ENCODE measurements around the gene ERCC4.
"Not testable (repeated sequence)": the region's sequence is repeated elsewhere in the genome, so short reads cannot be mapped to it uniquely, and the experiment has no call there.

The ERCC4 gene

GRCh38 chr16:13886608-13887007, 33.3 kb upstream of the ERCC4 start:
- DNase-seq (ENCODE audit: low read depth) = no peak
- no peak for TF ChIP-seq CTCF (conservative IDR thresholded peaks at IDR 0.05; ENCODE audit: low read length)
- no peak overlapping the region for H3K4me3 ChIP-seq (ENCODE audit: low read length)

- not testable (repeated sequence) for DNase-seq (ENCODE audit: low read depth); H3K4me3 ChIP-seq (ENCODE audit: low read length)
Measured at GRCh38 chr16:13889323-13889722, 30.6 kb upstream of the ERCC4 start.

- no peak for TF ChIP-seq CTCF (conservative IDR thresholded peaks at IDR 0.05; ENCODE audit: low read length)
- H3K4me3 ChIP-seq (ENCODE audit: low read length) = no peak overlapping the region
- DNase-seq (ENCODE audit: low read depth) = no peak
Measured at GRCh38 chr16:13892301-13892700, 27.7 kb upstream of the ERCC4 start.

- no peak overlapping the region for H3K4me3 ChIP-seq (ENCODE audit: low read length)
- DNase-seq (ENCODE audit: low read depth) = no peak
- no peak for TF ChIP-seq CTCF (conservative IDR thresholded peaks at IDR 0.05; ENCODE audit: low read length)
Measured at GRCh38 chr16:13895516-13895915, 24.4 kb upstream of the ERCC4 start.

GRCh38 chr16:13896543-13897182, 23.3 kb upstream of the ERCC4 start:
- TF ChIP-seq CTCF (conservative IDR thresholded peaks at IDR 0.05; ENCODE audit: low read length) = peak; percentile 37
- no peak overlapping the region for H3K4me3 ChIP-seq (ENCODE audit: low read length)
- DNase-seq (ENCODE audit: low read depth) = no peak

GRCh38 chr16:13897806-13898205, 22.1 kb upstream of the ERCC4 start:
- TF ChIP-seq CTCF (conservative IDR thresholded peaks at IDR 0.05; ENCODE audit: low read length) = no peak
- H3K4me3 ChIP-seq (ENCODE audit: low read length) = no peak overlapping the region
- no peak for DNase-seq (ENCODE audit: low read depth)

- TF ChIP-seq CTCF (conservative IDR thresholded peaks at IDR 0.05; ENCODE audit: low read length) = no peak
- H3K4me3 ChIP-seq (ENCODE audit: low read length) = no peak overlapping the region
- DNase-seq (ENCODE audit: low read depth) = no peak
Measured at GRCh38 chr16:13898233-13898632, 21.7 kb upstream of the ERCC4 start.

GRCh38 chr16:13902052-13902451, 17.9 kb upstream of the ERCC4 start:
- no peak for DNase-seq (ENCODE audit: low read depth)
- TF ChIP-seq CTCF (conservative IDR thresholded peaks at IDR 0.05; ENCODE audit: low read length) = no peak
- no peak overlapping the region for H3K4me3 ChIP-seq (ENCODE audit: low read length)
